NCI-H510A (cell line): ENCODE measurements around the gene NGFR.
"Not testable (repeated sequence)": the region's sequence is repeated elsewhere in the genome, so short reads cannot be mapped to it uniquely, and the experiment has no call there.

Experiments
- DNase-seq: peaks from one replicate; lab custom pipeline; 2025; lab: John Stamatoyannopoulos, UW

Gene NGFR

DNA sequence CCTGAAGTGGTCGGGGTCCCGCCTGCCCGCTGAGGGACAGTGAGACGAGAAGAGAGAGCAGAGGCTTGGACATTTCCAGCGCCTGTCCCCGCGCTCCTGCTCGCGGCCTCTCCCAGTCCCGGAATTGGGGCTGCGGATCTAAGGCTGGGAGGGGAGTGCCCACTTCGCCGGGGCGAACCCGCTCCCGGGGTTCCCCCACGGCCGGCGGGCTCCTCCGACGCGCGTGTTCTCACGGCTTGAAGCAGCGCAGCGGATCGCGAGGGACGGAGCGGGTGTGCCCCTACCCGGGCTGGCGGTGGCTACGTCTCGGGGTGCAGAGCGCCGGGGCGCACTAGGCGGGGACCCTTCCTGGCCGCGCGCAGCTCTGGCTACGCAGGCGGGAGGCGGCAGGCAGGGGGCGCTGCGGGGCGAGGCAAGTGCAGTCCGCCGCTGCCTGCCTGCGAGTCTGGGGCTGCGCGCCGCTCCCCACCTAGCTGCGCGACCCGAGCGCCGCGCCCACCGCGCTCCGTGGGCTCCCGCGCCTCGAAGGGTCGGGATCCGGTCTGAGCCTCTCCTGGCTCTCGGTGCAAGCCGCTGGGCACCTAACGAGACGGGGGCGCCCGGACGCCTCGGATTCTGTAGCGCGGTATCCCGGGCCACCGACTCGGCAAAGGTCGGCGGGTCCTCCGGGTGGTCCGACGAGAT is 1.2 kb downstream of the NGFR start:
- DNase-seq: peak; percentile 44

DNA sequence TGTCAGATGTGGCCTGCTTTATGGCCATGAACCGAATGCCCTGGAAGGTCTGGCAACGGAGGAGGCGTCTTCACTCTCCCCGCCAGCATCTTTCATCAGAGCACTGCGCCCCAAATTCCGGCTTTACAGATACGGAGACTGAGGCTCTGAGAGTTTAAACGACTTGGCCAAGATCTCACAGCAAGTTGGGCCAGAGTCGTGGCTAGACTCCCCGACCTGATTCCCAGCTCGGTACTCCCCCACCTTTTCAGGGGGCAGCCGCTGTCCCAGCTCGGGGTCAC is 1.7 kb downstream of the NGFR start:
- no peak for DNase-seq

DNA sequence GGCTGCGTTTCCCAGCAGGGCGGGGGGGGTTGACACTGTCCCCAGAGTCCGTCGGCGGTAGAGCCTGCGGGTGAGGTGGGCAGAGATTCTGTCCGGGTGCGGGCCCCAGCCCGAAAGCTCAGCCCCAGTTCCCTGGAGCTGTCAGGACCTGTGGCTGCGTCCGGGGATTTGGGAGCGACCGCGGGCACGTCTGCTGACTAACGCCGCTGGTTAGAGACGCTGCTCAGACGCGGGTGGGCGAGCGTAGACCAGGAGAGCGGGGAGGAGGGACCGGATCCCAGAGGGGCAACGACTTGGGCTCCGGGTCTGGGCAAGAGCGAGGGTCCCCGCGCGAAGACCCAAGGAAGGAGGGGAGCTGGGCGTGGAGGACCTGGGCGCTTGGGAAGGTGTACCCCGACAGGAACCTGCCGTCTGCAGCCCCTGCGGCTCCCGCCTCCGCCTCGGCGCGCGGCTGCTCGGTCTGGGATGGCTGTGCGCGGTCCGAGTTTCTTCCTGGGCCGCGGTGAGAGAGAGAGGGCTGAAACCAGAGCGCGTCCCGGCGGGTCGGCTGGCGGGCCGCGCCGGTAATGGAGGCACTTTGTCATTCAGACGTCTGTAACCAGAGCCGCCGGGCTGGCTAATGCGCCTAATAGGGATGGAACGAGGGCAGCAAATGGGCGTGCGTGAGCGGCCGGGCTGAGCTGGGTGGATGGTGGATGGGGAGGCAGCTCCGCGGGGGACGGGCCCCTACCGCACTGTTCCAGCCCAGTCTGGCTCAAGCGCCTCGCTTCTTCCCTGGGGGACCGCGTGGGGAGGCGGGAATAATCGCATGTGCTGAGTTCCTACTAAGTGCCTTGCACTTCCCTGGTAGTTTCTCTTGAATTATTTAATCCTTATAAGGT is 2.3 kb downstream of the NGFR start:
- DNase-seq: peak; percentile 42

DNA sequence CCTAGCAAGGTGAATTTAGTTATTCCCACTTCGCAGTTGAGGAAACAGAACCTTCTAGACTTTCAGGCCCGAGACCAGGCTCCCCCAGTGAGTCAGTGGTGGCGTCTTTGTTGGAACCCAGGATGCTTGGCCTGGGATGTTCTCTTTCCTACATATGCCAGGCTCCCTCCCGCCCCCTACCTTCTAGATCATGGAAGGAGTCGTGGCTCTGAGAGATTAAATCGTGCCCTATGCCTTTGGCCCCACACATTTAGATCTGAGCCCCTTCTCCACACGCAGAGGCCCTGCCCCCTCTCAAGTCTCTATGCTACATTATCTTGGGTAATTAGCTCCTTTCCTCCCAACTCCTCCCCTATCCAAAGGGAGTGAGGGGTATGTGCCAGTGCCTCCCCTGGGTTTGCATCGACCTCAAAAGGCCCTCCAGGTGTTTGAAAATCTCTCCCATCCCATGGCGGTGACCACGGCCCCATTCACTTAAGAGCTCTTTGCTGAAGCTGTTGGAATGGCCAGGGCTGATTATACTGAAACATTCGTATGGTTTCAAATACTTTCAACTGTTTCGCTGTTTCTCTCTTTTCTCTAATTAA is 3.0 kb downstream of the NGFR start:
- no peak for DNase-seq

DNA sequence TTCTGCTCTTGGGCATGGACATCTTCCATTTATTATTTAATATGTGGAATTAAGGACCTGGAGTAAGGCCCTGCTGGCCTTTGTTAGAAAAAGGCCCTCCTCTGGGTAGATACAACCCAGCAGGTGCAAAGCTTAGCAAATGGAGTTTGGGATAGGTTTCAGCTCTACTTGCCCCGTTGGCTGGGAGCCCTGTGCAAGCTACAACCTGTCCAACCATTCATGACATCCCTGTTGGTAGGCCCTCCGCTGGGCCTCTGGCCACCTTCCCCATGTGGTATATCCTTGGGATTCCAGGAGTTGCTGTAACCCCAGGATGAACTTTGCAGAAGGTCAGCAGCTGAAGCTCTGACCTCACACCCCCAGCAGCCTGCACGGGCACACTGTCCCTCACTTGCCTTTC is 6.4 kb downstream of the NGFR start:
- DNase-seq: no peak

DNA sequence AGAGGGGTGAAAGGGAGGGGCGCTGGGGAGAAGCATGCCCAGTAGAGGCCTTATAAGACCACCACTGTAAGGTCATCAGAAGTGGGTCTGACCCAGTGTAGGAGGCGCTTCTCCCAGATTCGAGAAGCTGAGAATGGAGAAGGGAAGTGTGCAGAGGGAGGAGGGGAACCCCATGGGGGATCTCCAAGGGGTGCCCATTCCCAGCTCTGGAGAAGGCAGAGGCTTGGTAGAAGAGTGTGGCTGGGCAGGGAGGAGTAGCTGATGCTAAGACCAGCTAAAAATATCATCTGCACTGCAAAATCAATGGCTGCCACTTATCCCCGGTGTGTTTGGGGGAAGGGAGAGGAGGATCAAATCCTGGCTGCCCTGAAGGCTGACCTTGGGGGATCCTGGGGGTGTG is 7.2 kb downstream of the NGFR start:
- no peak for DNase-seq

DNA sequence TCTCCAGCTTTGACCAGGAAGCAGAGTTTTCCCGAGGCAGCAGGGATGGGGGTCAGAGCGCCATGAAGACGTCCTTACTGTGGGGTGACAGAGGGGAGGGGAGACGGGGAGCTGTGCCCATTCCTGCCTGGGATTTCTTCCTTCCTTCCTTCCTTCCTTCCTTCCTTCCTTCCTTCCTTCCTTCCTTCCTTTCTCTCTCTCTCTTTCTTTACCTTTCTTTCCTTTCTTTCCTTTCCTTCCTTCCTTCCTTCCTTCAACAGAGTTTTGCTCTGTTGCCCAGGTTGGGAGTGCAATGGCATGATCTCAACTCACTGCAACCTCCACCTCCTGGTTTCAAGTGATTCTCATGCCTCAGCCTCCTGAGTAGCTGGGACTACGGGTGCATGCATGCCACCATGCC is 7.6 kb downstream of the NGFR start:
- not testable (repeated sequence) for DNase-seq

DNA sequence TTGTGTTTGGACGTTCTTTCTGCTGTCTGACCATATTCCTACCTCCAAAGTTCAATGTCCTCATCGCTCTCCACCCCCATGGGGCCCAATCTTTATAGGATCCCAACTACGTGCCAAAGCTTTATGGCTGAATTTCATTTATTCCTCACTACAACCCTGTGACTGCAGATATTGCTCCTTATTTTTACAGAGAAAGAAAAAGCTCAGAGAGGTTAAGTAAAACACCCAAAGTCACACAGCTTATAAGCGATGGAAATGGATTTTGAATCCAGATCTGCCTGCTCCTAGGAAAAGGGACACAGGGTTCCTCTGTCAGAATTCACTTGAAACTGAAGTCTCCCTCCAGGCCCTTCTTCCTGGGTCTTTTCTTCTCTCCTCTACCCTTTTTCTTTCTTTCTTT is 9.3 kb downstream of the NGFR start:
- no peak for DNase-seq

DNA sequence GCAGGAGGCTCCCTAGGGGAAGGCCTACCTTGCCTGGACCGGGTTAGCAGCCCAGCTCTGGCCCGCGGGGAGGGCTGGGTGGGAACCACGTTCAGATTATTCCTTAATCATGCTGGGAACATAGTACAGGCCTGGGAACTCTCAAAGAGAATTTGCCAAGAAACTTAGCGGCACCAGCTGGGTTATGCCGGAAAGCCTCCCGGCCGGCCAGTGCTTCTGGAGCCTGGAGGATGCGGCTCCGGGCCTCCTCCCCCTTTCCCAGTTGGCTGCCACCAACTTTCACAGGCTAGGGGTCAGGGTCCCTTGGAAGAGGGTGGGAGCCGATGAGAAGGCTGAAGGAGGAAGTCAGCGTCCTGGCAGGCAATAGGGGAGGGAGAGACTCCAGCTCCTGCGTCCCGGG is 10.8 kb downstream of the NGFR start:
- DNase-seq: no peak

DNA sequence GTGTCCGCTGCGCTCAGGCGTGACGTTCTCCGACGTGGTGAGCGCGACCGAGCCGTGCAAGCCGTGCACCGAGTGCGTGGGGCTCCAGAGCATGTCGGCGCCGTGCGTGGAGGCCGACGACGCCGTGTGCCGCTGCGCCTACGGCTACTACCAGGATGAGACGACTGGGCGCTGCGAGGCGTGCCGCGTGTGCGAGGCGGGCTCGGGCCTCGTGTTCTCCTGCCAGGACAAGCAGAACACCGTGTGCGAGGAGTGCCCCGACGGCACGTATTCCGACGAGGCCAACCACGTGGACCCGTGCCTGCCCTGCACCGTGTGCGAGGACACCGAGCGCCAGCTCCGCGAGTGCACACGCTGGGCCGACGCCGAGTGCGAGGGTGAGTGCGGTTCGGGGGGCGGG is 11.2 kb downstream of the NGFR start:
- no peak for DNase-seq

DNA sequence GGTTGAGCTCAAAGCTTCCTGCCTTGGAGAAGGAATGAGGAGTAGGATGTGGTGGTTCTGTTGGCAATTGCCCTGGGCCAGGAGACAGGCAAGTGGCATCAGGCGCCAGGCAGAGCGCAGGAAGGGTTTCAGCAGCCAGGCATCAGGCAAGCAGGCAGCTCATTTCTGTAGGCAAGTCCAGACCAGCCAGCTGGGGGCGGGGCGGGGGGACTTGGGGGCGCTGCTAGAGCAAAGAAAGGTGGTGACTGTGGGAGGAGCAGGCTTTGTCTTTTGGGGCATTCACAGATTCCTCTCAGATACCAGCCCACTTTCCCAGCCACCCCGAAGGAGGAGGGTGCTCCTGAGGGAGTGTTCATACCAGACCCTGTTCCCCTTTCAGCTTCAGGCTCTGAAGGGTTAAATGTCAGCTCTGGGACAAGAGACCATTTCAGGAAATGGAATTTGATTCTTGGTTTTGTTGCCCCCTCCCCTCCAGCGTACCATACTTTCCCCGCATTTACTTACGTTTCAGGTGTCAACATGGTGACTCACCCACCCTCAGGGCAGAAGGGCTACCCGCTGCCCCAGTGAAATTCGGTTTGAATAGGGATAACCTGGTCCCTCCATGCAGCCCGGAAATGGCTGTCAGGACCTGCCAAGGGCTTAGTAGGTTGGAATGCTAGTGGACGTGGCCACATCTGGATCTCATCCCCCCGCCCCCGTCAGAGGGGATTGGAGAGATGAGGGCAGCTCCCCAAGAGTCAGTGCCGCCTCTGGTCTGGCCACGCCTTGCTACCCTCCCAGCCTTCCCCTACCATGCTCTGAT is 13.2 kb downstream of the NGFR start:
- no peak for DNase-seq

DNA sequence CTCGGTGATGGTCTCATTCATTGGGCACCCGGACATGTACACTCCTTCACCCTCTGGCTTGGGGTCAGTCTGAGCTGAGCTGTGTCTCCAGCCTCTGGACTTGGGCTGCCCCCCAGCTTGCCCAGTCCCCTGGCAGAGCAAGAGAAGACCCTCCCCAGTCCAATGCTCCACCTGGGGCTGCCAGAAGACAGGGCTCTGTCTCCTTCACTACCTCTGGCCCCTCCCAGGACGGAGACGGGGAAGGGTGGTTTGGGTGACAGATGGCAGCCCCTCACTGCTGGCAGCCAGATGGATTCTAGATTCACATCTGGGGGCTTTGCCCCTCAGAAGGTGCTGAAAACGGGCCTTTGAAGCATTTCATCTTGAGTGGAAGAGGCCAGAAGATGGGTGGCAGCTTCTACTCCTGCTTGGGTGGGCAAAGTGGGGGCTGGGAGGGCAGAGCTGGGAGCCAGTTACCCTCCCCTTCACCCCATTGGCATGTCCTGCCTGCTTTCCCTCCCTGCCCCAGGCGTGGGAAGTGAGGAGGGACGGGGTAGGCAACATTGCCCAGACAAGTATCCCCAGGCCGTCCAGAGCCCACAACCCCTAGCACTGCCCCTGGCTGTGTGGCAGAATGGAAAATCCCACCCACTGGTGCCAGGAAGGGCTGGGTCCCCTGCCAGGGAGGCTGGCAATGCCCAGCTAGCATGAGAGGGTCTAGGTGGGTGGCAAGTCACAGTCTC is 13.9 kb downstream of the NGFR start:
- DNase-seq: no peak

DNA sequence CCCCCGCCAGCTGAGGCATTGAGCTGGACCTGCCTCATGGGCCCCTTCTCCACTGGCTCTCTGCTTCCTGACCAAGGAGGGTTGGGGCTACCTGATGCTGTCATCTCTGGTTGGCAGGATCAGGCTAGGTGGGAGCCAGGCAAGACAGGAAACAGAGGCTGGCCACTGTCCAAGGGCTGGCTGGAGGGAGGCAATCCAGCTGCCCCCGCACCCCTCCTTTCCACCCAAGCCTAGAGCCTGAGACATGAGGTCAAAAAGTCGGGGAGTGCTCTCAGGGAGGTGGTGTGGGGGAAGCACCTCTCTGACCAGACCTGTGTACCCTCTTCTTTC is 14.5 kb downstream of the NGFR start:
- no peak for DNase-seq

DNA sequence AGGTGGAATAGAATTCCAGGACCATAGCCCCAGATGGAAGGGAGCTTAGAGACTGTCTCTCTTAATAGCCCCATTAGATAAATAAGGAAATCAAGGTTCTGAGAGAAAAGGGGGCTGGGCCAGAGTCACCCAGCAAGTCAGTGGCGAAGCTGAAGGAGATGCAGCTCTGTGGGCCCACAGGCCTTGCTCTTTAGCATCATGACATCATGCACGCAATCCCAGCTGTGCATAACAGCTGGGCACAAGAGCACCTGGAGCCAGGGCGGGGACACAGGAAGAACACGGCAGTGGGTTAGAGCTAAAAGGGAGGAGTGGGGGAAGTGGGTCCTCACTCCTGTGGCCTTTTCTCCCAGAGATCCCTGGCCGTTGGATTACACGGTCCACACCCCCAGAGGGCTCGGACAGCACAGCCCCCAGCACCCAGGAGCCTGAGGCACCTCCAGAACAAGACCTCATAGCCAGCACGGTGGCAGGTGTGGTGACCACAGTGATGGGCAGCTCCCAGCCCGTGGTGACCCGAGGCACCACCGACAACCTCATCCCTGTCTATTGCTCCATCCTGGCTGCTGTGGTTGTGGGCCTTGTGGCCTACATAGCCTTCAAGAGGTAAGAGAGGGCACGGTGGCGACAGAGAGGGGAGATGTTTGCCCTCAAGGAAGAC is 15.1 kb downstream of the NGFR start:
- DNase-seq: no peak

DNA sequence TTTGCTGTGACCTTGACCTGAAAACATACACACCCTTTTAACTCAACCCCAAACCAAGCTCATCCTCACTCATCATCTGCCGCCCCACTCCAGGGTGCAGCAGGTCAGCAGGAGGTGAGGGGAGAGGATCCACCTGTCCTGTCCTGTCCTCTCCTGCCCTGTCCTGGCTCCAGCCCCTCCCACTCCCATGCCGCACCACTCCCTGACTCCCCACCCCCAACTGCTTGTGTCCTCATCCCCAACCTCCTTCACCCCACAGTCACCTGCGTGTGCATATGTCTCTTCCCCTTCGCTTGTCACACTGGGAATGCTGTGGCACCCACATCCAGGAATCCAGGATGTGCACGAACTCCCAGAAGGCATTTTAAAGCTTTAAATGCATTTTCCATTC is 15.6 kb downstream of the NGFR start:
- DNase-seq: no peak

DNA sequence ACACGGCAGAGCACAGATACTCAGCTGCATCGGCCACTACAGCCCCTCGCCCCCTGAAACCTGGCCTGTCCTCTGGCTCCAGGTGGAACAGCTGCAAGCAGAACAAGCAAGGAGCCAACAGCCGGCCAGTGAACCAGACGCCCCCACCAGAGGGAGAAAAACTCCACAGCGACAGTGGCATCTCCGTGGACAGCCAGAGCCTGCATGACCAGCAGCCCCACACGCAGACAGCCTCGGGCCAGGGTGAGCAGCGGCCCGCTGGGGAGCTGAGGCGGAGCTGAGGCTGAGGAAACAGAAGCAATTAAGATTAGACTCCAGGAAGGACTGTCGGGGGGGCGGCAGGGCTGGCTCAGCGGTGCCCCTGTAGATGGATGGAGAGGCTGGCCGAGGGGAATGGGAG is 16.7 kb downstream of the NGFR start:
- DNase-seq: no peak

DNA sequence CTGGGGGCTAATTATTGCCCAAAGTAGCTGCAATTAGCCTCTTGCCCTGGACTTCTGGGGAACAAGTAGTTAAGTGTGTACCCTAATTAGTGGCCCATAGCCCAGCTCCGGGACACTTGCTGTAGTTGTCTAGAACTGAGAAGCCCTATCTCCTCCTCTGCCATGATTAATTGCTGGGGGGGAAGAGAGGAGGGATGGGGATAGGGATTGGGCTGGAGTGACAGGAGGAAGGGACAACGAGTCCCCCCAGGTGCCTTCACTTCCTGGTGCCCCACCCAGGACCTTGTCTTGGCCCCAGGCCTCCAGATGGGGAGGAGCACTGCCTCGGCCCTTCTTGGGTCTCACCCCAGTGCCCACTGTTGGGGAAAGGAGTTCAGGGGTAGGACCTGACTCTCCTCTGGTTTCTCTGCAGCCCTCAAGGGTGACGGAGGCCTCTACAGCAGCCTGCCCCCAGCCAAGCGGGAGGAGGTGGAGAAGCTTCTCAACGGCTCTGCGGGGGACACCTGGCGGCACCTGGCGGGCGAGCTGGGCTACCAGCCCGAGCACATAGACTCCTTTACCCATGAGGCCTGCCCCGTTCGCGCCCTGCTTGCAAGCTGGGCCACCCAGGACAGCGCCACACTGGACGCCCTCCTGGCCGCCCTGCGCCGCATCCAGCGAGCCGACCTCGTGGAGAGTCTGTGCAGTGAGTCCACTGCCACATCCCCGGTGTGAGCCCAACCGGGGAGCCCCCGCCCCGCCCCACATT is 17.4 kb downstream of the NGFR start:
- DNase-seq: no peak

DNA sequence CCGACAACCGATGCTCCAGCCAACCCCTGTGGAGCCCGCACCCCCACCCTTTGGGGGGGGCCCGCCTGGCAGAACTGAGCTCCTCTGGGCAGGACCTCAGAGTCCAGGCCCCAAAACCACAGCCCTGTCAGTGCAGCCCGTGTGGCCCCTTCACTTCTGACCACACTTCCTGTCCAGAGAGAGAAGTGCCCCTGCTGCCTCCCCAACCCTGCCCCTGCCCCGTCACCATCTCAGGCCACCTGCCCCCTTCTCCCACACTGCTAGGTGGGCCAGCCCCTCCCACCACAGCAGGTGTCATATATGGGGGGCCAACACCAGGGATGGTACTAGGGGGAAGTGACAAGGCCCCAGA is 17.9 kb downstream of the NGFR start:
- no peak for DNase-seq

DNA sequence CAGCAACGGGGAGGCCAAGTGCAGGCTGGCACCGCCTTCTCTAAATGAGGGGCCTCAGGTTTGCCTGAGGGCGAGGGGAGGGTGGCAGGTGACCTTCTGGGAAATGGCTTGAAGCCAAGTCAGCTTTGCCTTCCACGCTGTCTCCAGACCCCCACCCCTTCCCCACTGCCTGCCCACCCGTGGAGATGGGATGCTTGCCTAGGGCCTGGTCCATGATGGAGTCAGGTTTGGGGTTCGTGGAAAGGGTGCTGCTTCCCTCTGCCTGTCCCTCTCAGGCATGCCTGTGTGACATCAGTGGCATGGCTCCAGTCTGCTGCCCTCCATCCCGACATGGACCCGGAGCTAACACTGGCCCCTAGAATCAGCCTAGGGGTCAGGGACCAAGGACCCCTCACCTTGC is 18.5 kb downstream of the NGFR start:
- DNase-seq: no peak

DNA sequence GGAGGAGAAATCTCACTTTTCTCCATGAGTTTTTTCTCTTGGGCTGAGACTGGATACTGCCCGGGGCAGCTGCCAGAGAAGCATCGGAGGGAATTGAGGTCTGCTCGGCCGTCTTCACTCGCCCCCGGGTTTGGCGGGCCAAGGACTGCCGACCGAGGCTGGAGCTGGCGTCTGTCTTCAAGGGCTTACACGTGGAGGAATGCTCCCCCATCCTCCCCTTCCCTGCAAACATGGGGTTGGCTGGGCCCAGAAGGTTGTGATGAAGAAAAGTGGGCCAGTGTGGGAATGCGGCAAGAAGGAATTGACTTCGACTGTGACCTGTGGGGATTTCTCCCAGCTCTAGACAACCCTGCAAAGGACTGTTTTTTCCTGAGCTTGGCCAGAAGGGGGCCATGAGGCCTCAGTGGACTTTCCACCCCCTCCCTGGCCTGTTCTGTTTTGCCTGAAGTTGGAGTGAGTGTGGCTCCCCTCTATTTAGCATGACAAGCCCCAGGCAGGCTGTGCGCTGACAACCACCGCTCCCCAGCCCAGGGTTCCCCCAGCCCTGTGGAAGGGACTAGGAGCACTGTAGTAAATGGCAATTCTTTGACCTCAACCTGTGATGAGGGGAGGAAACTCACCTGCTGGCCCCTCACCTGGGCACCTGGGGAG is 19.1 kb downstream of the NGFR start:
- DNase-seq: no peak
